ENCODE measurements around the gene COL18A1. TPM values are rescaled to one million over a fixed set of nuclear protein-coding genes. Genes with fewer than 3 reads are reported as not detected.
A peak's percentile ranks its signal among the peaks of the same experiment; 100 is the strongest.

COL18A1 gene
- total and polyA plus RNA-seq, 9 of the 15 experiments (the other 6 are each of a cell fraction or from before 2014, with no cell fraction given), result 0.14 to 16.4 (median 2.0) TPM

- no TSS peak for BruUV-seq (replicated peaks)
Measured at GRCh38 chr21:45471525-45472221, 66.7 kb downstream of the COL18A1 start.

More at GRCh38 chr21:45471525-45472221, 66.7 kb downstream of the COL18A1 start:
- Histone ChIP-seq H4K20me1 (replicated peaks; ENCODE audit: control insufficient read depth, insufficient read depth, low read length) (peaks cover 29% of the 10 kb centered on the region), H3K4me3 (no peak overlapping the region), H3K36me3 (ENCODE audit: control insufficient read depth, insufficient read depth, low read length) (no peaks in the 10 kb centered on the region; the same call in 2 of the 3 replicates), H3K9ac (ENCODE audit: insufficient read depth in 1 of 2, low read depth in 2 of 2, low read length in 2 of 2) (0 out of 4 replicates have a peak overlapping the region, but pooled peaks of 1 of the 2 experiments have one; percentile 40), H3K9me3 (replicated peaks; ENCODE audit: control insufficient read depth, insufficient read depth, low read depth, low read length) (no peaks in the 10 kb centered on the region; the same call in 1 of the 2 replicates), H3K9me1 (ENCODE audit: control insufficient read depth, insufficient read depth, low read length) (peaks cover 4% of the 10 kb centered on the region), H3K27ac (ENCODE audit: extremely low read depth, low read depth, low read length) (no peak overlapping the region), H2AFZ (ENCODE audit: low read depth, low read length) (no peak overlapping the region), H3K79me2 (ENCODE audit: control insufficient read depth, insufficient read depth, low read length) (no peaks in the 10 kb centered on the region), H3K4me2 (ENCODE audit: insufficient read depth, low read length) (no peak overlapping the region), H3K4me1 (replicated peaks in 1 of 2; ENCODE audit: control insufficient read depth in 2 of 2, insufficient read depth in 2 of 2, low read length in 2 of 2) (peaks cover 0 to 82% of the 10 kb centered on the region in 2 experiments; a peak in 4 of 5 replicates), H3K27me3 (ENCODE audit: control insufficient read depth in 2 of 2, insufficient read depth in 2 of 2, low read length in 2 of 2) (peaks cover 0 to 9% of the 10 kb centered on the region in 2 experiments; a peak in 3 of 5 replicates)
- FAIRE-seq (no peak), DNase-seq (ENCODE audit: extremely low read depth in 1 of 4, low spot score in 3 of 4) (no peak), ATAC-seq (no peak)
- no peak for TF ChIP-seq NR1H2 (CRISPR knock-in tag; IDR thresholded peaks at IDR 0.05)
- TF ChIP-seq ZNF512 (tag; IDR thresholded peaks at IDR 0.05), result no peak
- no peak for TF ChIP-seq TEAD4 (IDR thresholded peaks at IDR 0.05; ENCODE audit: low read length)
- TF ChIP-seq TEAD4 (CRISPR knock-in tag; IDR thresholded peaks at IDR 0.05; ENCODE audit: borderline replicate concordance), result no peak
- TF ChIP-seq PCBP1 (IDR thresholded peaks at IDR 0.05; ENCODE audit: low read depth, low read length, poor library complexity, severe bottlenecking), result peak; percentile 53
- TF ChIP-seq FOXM1 (IDR thresholded peaks at IDR 0.05; ENCODE audit: low read depth), result no peak
- TF ChIP-seq FOXM1 (CRISPR knock-in tag; IDR thresholded peaks at IDR 0.05; ENCODE audit: low read depth), result no peak
- intact Hi-C loops (cut with micrococcal nuclease) (no loop called here), in situ Hi-C loops (cut with MboI) (no loop called here)
- ChIA-PET CTCF (ENCODE audit: low intra/inter-chr PET ratio) (no interaction called here), POLR2A (interaction anchor here (0.7 to 1.7 kb wide), 3 partner anchors 8 to 12 kb away, joined by 3 to 5 read pairs (median 4); no protein-coding TSS in a partner anchor)
- WGBS (ENCODE audit: insufficient coverage, low coverage, missing lambda C conversion rate), result 47% methylated on average over 23 of the region's 30 CpGs
